Hematopoietic multipotent progenitor cell treated with erythropoietin and hydrocortisone succinate and interleukin-3 and kit ligand, for 8 days (in vitro differentiated cells): ENCODE measurements around the gene MMP13.
"Not testable (repeated sequence)": the region's sequence is repeated elsewhere in the genome, so short reads cannot be mapped to it uniquely, and the experiment has no call there.

Source experiments
- DNase-seq: peaks from one replicate; pipeline ENCODE4 v3.0.0-alpha.2; 2015

Gene MMP13

GRCh38 chr11:102935514-102935913 is 20.0 kb downstream of the MMP13 start:
- no peak for DNase-seq

- no peak for DNase-seq
Observed at GRCh38 chr11:102934735-102935134, 20.8 kb downstream of the MMP13 start.

DNA sequence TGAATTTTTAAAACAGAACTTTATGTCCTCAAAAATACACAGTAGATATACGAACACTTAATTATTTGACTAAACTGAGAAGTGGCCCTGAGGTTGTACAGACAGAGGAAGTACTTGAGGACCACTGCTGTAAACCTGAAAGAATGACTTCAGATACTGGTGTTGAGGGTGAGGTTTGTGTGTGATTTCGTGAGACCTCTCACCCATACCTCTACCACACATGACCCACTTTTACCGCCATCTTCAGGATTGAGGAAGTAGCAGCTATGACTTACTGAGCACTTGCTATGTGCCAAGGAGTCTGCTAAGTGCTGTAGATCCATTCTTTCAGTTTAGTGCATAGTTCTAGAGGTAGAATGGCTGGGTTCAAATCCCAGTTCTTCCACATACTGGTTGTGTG is 21.9 kb downstream of the MMP13 start:
- no peak for DNase-seq

DNA sequence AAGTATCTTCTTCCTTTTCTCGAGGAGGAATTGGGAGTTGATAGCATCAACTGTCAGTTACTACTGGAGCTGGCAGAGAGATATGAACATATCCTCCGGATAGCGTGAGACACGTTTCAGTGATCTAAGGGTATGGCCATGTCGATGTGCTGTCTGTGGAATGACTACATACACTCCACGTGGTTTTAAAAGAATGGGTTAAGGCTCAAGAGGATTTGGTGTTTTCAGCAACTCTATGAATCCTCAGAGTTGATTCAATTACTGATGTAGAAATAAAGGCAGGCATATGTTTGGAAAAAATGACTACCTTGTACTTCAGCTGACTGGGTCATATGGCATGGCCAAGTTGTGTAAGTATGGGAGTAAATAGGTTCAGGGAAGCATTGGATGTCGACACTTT is 22.9 kb downstream of the MMP13 start:
- DNase-seq: no peak

DNA sequence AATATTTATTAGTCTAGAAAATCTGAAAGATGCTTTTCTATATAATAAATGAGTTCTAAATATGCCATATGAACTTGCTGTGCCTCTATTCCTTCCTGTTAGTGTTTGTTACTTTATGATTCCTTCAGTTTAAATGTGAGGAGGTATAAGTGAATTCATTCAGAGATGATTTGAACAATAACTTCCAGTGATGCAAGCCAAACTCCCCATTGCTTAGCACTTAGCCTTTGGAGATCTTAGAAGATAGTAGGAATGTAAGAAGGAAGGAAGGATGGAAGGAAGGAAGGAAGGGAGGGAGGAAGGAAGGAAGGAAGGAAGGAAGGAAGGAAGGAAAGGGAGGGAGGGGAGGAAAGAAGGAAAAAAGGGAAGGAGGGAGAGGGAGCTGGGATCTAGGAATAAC is 25.1 kb downstream of the MMP13 start:
- no peak for DNase-seq

- no peak for DNase-seq
Observed at GRCh38 chr11:102929972-102930371, 25.6 kb downstream of the MMP13 start.

GRCh38 chr11:102929166-102929565 is 26.4 kb downstream of the MMP13 start:
- no peak for DNase-seq

DNA sequence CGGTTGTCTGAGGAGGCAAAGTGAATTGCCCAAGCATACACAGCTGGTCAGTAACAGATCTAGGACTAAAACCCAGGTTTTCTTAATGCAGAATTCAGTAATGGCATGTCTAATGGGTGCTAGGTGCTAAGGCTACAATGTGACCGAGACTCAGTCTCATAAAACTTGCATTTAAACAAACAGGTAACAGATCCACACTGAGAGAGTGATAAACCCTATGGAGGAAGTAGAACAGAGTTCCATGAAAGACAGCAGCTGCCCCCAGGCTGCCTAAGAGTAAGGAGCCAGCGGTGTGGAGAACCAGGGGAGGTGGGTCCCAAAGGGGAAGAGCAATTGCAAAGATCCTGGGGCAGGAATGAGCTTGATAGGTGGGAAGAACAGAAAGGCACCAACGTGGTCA is 27.3 kb downstream of the MMP13 start:
- no peak for DNase-seq

GRCh38 chr11:102927624-102927990 is 27.9 kb downstream of the MMP13 start:
- no peak for DNase-seq

- no peak for DNase-seq
Observed at GRCh38 chr11:102926961-102927623, 28.4 kb downstream of the MMP13 start.

DNA sequence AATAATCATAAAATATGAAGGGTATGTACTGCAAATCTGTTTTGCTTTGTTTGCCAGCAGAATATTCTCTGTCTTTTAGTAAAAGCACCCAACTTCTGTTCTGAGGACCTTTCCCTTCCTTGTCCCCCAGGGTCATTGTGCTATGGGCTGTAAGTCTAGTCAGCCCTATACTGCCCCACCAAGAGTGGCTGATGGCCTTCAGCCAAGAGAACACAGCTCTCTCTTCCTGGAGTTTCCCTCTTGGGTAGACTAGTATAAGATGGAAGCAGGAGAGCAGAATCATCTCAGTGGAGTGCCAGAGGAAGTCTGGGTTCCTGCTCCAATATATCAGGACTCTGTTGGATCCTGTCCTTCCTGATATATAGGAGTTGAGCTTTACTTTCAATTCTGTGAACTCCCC is 29.0 kb downstream of the MMP13 start:
- DNase-seq: no peak

DNA sequence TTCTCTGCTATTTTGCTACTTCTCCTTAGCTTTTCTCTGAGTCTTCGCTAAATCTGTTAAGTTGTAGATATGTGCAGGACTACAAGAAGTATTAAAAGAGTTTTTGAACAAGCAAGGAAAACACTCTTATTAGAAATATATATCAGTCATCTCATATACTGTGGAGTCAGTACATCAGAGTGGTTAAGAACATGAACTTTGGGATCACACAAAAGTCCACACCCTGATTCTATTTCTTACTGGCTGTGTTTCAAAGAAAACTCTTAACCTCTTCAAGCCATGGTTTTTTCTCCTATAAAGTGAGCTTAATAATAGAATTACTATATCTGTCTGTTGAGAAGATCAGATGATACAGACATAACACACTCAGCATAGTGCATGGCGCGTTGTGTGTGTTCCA is 29.5 kb downstream of the MMP13 start:
- DNase-seq: no peak

DNA sequence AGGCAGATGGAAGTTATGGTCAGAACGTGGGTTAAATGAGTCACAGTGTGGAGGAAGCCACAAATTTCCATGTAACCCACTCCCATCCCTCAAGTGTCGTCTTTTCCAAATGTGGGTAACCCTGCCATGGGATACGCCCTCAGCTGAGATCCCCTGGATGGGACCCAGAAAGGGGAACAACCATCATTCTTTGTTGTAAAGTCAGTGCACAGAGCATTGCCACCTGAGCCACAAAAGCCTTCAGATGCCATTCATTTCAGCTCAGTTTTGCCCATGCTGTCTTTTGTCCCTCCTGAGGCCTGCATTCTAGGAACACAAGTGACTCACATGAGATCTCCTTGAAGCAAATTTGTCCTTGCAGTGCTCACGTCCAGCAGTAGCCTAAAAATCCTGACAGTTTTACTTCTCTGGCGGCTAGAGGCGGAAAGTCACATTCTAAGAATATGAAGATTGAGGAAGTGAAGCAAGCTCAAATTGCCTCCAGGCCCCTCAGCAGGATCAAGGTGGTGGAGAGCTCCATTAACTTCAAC is 30.6 kb downstream of the MMP13 start:
- DNase-seq: no peak

GRCh38 chr11:102921587-102922220 is 33.8 kb downstream of the MMP13 start:
- no peak for DNase-seq

DNA sequence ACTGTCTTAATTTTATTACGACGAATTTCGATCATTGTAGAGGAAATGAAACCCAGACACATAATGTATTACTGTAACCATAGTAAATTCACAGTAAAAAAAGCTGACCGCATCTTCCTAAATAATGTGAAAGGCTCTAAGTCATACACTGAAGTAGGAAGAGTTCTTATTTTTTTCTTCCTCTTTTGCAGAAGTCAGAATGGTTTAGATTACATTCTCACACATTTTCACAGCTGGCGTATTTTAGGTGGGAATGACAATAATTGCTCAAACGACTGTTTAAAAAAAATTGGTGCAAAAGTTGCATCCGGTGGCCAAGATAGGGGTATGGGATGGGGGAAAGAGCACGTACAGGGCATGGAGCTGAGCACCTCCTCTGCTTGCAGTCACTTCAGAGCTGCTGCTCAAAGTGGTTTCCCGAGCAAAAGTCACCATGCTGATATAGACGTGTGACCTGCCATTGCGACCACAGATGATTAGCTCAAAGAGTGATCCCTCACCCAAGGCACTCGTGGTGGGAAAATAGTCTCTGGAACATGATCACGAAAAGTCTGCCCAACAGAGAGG is 35.3 kb downstream of the MMP13 start:
- no peak for DNase-seq

GRCh38 chr11:102915044-102915375 is 40.5 kb downstream of the MMP13 start:
- no peak for DNase-seq

DNA sequence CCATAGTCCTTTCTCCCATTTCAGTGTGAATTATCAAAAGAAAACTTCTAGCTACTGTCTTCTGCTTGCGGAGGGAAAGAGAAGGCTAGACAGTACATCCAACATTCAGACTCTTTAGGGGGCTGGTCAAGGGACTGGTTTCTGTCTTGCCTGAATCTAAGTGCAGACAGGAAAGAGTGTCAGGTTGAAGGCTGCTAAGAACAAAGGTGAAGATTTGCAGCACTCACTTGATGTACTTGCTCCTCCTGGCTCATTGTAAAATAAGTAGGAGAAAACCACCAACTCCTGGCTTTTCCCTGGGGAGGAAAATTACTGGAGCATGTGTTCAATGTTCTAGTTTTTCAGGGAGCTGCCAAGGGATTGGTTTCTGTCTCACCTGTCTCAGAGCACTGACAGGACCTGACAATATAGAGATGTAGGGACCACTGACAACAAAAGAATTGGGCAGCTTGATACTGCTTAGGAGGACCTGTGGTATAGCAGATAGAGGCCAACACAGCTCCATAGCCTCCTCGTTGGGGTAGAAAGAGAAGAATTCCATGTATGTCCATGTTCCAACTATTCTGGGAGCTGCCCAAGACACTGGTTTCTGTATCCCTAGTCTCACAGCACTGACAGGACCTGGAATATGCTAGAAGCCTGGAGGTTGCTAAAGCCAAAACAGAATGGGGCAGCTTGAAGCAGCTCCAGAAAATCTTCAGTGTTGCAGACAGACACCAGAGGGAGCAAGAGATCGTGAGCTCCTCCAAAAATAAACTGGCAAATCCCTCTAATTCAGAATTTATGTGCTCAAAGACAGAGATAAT is 41.1 kb downstream of the MMP13 start:
- peak; percentile 10 for DNase-seq

DNA sequence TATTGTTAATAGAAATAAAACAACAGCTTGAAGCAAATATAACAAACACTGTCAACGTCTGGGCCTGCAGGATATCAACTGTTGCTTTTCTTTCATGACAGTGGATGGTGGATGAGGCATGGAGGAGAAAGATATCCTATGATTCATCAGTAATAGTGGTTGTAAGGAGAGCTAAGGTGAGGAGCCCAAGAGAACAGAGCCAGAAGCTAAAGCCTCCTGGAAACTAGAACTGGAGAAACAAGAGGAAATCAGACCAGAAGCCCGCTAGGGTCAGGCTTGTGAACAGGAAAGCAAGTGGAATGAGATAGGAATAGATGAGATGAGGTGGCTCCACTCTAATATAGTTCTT is 43.1 kb downstream of the MMP13 start:
- DNase-seq: no peak

- no peak for DNase-seq
Observed at GRCh38 chr11:102911758-102912481, 43.6 kb downstream of the MMP13 start.

GRCh38 chr11:102905848-102906247 is 49.7 kb downstream of the MMP13 start:
- DNase-seq: not testable (repeated sequence)

DNA sequence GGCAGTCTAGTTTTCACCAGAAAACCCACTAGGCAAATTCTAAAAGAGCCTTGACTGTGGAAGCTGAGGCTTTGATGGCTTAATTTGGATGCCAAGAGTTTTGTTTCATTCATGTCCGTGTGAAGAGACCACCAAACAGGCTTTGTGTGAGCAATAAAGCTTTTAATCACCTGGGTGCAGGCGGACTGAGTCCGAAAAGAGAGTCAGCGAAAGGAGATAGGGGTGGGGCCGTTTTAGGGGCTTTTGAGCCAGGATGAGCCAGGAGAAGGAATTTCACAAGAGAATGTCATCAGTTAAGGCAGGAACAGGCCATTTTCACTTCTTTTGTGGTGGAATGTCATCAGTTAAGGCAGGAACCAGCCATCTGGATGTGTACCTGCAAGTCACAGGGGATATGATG is 51.6 kb downstream of the MMP13 start:
- DNase-seq: not testable (repeated sequence)

GRCh38 chr11:102900346-102900745 is 55.2 kb downstream of the MMP13 start:
- DNase-seq: no peak
